Measurements from ENCODE around the gene PRKG1.

- TF ChIP-seq CTCF (IDR thresholded peaks at IDR 0.05; ENCODE audit: control extremely low read depth in 1 of 3, insufficient read depth in 1 of 3, low read depth in 1 of 3, low read length in 3 of 3) = no peak
- TF ChIP-seq CHD1 (IDR thresholded peaks at IDR 0.05; ENCODE audit: low read depth, low read length) = no peak
- no peak for TF ChIP-seq RAD21 (IDR thresholded peaks at IDR 0.05 in 1 of 2, conservative IDR thresholded peaks at IDR 0.05 in 1 of 2; ENCODE audit: low read depth in 2 of 2, low read length in 2 of 2)
- TF ChIP-seq TAF1 (IDR thresholded peaks at IDR 0.05; ENCODE audit: low read depth, low read length) = no peak
- TF ChIP-seq POLR2A (IDR thresholded peaks at IDR 0.05; ENCODE audit: control extremely low read depth in 1 of 2, low read depth in 2 of 2, low read length in 2 of 2) = no peak
- TF ChIP-seq HDAC2 (IDR thresholded peaks at IDR 0.05; ENCODE audit: borderline replicate concordance in 1 of 2, low read depth in 2 of 2, low read length in 2 of 2) = no peak
Measured at GRCh38 chr10:52098130-52098529, 1023.8 kb downstream of the PRKG1 start.

All from H1 (cell line).